ENCODE data around the gene RIN3. TPM values are rescaled to one million over a fixed set of nuclear protein-coding genes. Genes with fewer than 3 reads are reported as not detected.

RIN3 gene
- total and polyA plus RNA-seq, 12 donors: 3.9 to 63.2 (median 30.3) TPM

GRCh38 chr14:92737619-92738188 is 224.1 kb downstream of the RIN3 start:
- peaks cover 0 to 7% of the 10 kb centered on the region in 2 donors for H3K36me3 ChIP-seq (replicated peaks in 1 of 2)
- H3K27me3 ChIP-seq: no peaks in the 10 kb centered on the region
- H3K4me3 ChIP-seq: no peak overlapping the region
- no peaks in the 10 kb centered on the region for H3K9me3 ChIP-seq (replicated peaks in 1 of 3)
- TF ChIP-seq CTCF (IDR thresholded peaks at IDR 0.05) (no peak), POLR2A (IDR thresholded peaks at IDR 0.05) (no peak)
- WGBS, 4 donors: 87 to 91% (median 88%) methylated on average over 4 of the region's 4 CpGs
- H3K27ac ChIP-seq: no peak overlapping the region
- H3K4me1 ChIP-seq (replicated peaks in 1 of 2): peaks cover 9% of the 10 kb centered on the region in 2 donors
- no peak for DNase-seq
- intact Hi-C loops (cut with DNase I): no loop called here

Other genes with a start within 250 kb of the RIN3 start
- gene SLC24A4, start 190.6 kb upstream of the RIN3 start, total RNA-seq: 1 to 10 TPM in 4 of 9 donors, under 1 TPM in 5; 0.17 to 1.9 (median 0.67) TPM
- gene SLC24A4, start 190.6 kb upstream of the RIN3 start, polyA plus RNA-seq: under 1 TPM; 0.09 to 0.34 (median 0.32) TPM
- gene LGMN, start 234.8 kb downstream of the RIN3 start, total RNA-seq: 100 to 1,000 TPM in 7 of 9 donors, 10 to 100 TPM in 2; 67.4 to 153 (median 122) TPM
- 10 to 100 TPM; 66.6 to 93.4 (median 81.8) TPM for gene LGMN, start 234.8 kb downstream of the RIN3 start, polyA plus RNA-seq

Data from adrenal gland (tissue), 12 donors.